HUES6 (cell line): Measurements from ENCODE around the gene TVP23C.
A peak's percentile ranks its signal among the peaks of the same experiment; 100 is the strongest.
"Not testable (repeated sequence)": the region's sequence is repeated elsewhere in the genome, so short reads cannot be mapped to it uniquely, and the experiment has no call there.

ENCODE experiments used
- H3K27ac ChIP-seq: 2 replicates; pipeline ENCODE4 v1.7.0; 2013; ENCODE audit warnings: low read depth, mild to moderate bottlenecking, low read length, inconsistent platforms
- H3K27me3 ChIP-seq: 2 replicates; pipeline ENCODE4 v1.6.1; 2013; ENCODE audit warnings: low read length; ENCODE audit not compliant: control insufficient read depth, insufficient read depth
- H3K36me3 ChIP-seq: 2 replicates; pipeline ENCODE4 v1.6.1; 2013; ENCODE audit warnings: low read length; ENCODE audit not compliant: control insufficient read depth, insufficient read depth
- H3K4me1 ChIP-seq: 2 replicates; pipeline ENCODE4 v1.6.1; 2013; ENCODE audit warnings: low read length; ENCODE audit not compliant: control insufficient read depth, insufficient read depth
- H3K4me3 ChIP-seq: 2 replicates; pipeline ENCODE4 v1.5.1; 2013; ENCODE audit warnings: low read depth, low read length
- H3K9ac ChIP-seq: one replicate; pipeline ENCODE4 v1.6.1; 2013; ENCODE audit warnings: mild to moderate bottlenecking, low read length
- H3K9me3 ChIP-seq: 2 replicates; pipeline ENCODE4 v1.6.1; 2013; ENCODE audit warnings: low read depth, low read length; ENCODE audit not compliant: control insufficient read depth, insufficient read depth

TVP23C gene

GRCh38 chr17:15562613-15563374 lies 489 bp downstream of the TVP23C start:
- not testable (repeated sequence) for H3K36me3 ChIP-seq, H3K27me3 ChIP-seq, H3K4me1 ChIP-seq, H3K9me3 ChIP-seq
- Histone ChIP-seq H3K27ac (peak overlapping the region; percentile 68; the same call in 1 of the 2 replicates), H3K4me3 (peak overlapping the region; percentile 75), H3K9ac (peak overlapping the region; percentile 78)

DNA sequence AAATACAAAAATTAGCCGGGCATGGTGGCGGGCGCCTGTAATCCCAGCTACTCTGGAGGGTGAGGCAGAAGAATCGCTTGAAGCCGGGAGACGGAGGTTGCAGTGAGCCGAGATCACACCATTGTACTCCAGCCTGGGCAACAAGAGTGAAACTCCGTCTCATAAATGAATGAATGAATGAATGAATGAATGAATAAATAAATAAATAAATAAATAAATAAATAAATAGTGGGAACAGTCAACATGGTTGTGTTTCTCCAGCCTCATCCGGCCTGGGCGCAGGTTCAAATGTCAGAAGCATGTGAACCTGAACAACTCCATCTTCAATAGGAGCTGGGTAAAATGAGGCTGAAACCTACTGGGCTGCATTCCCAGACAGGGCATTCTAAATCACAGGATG lies 1.8 kb downstream of the TVP23C start:
- not testable (repeated sequence) for H3K36me3 ChIP-seq, H3K9me3 ChIP-seq, H3K9ac ChIP-seq, H3K27me3 ChIP-seq, H3K4me3 ChIP-seq, H3K27ac ChIP-seq, H3K4me1 ChIP-seq

DNA sequence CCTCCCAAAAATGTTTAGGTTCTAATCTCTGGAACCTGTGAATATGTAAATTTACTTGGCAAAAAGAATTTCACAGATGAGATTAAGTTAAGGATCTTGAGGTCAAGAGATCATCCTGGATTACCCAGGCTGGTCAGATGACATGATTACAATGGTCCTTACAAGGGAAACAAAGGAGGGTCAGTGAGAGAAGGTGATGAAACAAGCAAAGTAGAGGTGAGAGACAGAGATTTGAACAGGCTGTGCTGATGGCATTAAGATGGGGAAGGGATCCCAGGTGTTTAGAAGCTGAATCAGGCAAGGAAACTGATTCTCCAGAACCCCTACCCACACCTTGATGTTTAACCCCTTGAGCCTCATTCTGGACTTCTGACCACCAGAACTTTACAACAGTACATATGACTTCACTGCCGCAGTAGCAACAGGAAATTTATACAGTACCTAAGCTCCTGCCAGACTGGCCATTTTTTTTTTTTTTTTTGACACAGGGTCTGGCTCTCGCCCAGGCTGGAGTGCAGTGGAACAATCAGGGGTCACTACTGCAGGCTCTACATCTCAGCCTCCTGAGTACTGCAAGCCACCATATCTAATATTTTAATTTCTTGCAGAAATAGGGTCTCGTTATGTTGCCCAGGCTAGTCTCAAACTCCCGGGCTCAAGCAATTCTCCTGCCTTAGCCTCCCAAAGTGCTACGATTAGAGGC lies 4.7 kb downstream of the TVP23C start:
- not testable (repeated sequence) for H3K4me1 ChIP-seq, H3K27ac ChIP-seq, H3K4me3 ChIP-seq, H3K9me3 ChIP-seq, H3K27me3 ChIP-seq, H3K9ac ChIP-seq, H3K36me3 ChIP-seq

- H3K27me3 ChIP-seq, result not testable (repeated sequence)
These were observed 5.9 kb downstream of the TVP23C start for GRCh38 chr17:15557334-15557832.

DNA sequence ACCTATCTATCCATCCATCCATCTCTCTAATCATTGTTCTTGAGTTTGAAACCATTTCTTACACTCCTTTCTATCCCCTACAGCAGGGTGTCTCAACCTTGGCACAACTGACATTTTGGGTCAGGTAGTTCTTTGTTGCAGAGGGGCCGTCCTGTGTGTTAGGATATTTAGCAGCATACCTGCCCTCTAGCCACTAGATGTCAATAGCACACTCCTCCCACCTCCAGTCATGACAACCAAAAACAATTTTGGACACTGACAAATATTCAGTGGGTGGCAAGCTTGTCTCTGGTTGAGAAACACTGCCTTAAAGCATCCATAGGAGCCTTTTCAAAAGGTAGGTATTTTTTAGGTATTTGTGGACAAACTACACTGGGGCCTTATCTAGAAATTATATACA lies 10.4 kb downstream of the TVP23C start:
- H3K27me3 ChIP-seq, H3K4me1 ChIP-seq, H3K4me3 ChIP-seq, H3K9me3 ChIP-seq, H3K9ac ChIP-seq, H3K27ac ChIP-seq, H3K36me3 ChIP-seq: not testable (repeated sequence)

More at GRCh38 chr17:15557334-15557832, 5.9 kb downstream of the TVP23C start:
- not testable (repeated sequence) for H3K4me3 ChIP-seq, H3K9ac ChIP-seq, H3K9me3 ChIP-seq, H3K4me1 ChIP-seq, H3K36me3 ChIP-seq, H3K27ac ChIP-seq

DNA sequence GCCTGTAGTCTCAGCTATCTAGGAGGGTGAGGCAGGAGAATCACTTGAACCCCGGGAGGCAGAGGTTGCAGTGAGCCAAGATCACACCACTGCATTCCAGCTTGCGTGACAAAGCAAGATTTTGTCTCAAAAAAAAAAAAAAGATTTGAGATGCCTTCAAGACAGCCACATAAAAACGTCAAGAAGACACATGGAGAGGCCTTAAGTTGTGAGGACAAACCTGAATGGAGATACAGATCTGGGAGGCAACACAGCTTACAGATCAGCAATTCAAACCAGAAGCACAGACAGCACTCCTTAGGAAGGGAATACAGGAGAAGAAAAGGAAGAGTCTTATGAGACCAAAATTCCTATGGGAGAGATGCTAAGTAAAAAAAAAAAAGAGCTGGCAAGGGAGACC lies 13.7 kb downstream of the TVP23C start:
- not testable (repeated sequence) for H3K9me3 ChIP-seq, H3K4me3 ChIP-seq, H3K4me1 ChIP-seq, H3K27ac ChIP-seq, H3K9ac ChIP-seq, H3K27me3 ChIP-seq
- peaks cover 14% of the 10 kb centered on the region for H3K36me3 ChIP-seq

DNA sequence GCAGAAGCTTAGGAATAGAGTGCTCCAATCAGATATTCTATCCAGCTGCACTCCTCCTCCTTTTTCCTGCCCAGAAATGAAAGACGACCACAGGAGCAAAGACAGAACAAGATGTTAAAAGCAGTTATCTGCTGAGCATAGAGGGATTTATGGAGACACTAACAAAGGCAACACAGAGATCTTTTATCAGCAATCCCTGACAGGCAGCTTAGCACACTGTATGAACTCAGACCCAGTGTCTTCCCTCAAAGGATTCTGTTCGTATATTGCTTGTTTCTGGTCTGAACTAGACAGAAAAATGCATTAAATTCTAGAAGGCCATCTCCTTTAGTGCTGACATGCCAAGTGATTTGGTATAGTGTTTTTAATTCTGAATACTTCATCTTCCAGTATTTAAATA lies 16.7 kb downstream of the TVP23C start:
- H3K4me1 ChIP-seq, H3K27ac ChIP-seq, H3K9me3 ChIP-seq, H3K27me3 ChIP-seq, H3K4me3 ChIP-seq, H3K9ac ChIP-seq: not testable (repeated sequence)
- H3K36me3 ChIP-seq, result peaks cover 21% of the 10 kb centered on the region

DNA sequence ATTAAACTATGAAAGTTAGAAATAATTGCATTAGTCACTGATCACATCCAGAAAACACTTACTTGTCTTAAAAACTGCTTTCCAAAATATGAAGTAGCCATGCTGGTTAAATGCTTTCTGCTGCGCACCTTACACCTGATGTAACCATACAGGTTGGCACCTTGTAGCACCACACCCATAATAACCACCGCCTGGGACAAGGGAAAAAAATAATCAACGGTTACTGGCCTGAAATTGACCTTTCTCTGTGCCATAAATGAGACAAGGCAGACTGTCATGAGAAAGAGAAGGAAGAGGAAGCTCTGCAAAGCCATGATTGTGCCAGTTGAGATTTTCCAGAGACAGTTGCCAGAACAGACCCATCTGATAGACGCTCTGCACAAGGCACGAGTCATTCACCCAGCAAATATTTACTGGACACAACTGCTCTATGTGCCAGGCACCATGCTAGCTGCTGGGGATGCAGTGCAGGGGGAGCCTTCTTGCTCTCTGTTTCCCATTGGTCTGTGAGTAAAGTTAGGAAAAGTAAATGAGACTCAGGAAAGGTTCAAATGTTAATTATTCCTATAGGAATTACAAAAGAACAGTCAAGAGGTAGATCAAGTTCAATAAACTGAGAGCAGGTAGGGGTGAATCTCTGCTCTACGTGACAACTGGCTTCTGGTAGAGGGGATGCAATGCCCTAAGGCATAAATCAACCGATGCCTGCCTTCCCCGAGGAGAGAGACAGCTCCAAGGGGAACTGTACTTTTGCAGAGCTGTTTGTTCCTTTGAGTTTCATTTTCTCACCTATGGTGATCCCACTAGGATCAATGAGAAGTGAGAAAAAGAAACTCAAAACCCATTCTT lies 22.7 kb downstream of the TVP23C start:
- H3K36me3 ChIP-seq, result peaks cover 24% of the 10 kb centered on the region
- not testable (repeated sequence) for H3K4me1 ChIP-seq, H3K27ac ChIP-seq, H3K4me3 ChIP-seq, H3K27me3 ChIP-seq, H3K9ac ChIP-seq, H3K9me3 ChIP-seq

GRCh38 chr17:15533122-15533521 lies 30.2 kb downstream of the TVP23C start:
- not testable (repeated sequence) for H3K9me3 ChIP-seq, H3K4me1 ChIP-seq

GRCh38 chr17:15526292-15527218 lies 36.7 kb downstream of the TVP23C start:
- H3K9me3 ChIP-seq, H3K9ac ChIP-seq, H3K27ac ChIP-seq, H3K4me1 ChIP-seq, H3K36me3 ChIP-seq, H3K4me3 ChIP-seq, H3K27me3 ChIP-seq: not testable (repeated sequence)

More at GRCh38 chr17:15533122-15533521, 30.2 kb downstream of the TVP23C start:
- not testable (repeated sequence) for H3K9ac ChIP-seq, H3K27me3 ChIP-seq, H3K4me3 ChIP-seq, H3K36me3 ChIP-seq, H3K27ac ChIP-seq
